Transverse colon (tissue), 4 donors: ENCODE measurements around the gene PARP3. TPM values are rescaled to one million over a fixed set of nuclear protein-coding genes. Genes with fewer than 3 reads are reported as not detected.

Experiments
- DNase-seq: peaks from one replicate; pipeline ENCODE4 v3.0.0-alpha.2; 2019
- H3K27ac ChIP-seq, 4 donors: fragments of 200-600 bp; sonication (generic); 2 replicates each; pipeline ENCODE4 v1.5.1; 2016 to 2018; ENCODE audit warnings: inconsistent platforms in 4 of 4
- H3K27me3 ChIP-seq: fragments of 200-600 bp; sonication (generic); 2 replicates; pipeline ENCODE4 v1.5.1; 2017; ENCODE audit warnings: inconsistent platforms
- H3K36me3 ChIP-seq, 4 donors: fragments of 200-600 bp; sonication (generic); 2 replicates each; pipeline ENCODE4 v1.5.1; 2017 to 2019; ENCODE audit warnings: inconsistent platforms in 4 of 4
- H3K4me1 ChIP-seq, 4 donors: fragments of 200-600 bp; sonication (generic); 2 replicates each; pipeline ENCODE4 v1.5.1; 2017 to 2020; ENCODE audit warnings: inconsistent platforms in 4 of 4
- H3K4me3 ChIP-seq, 4 donors: fragments of 200-600 bp; sonication (generic); 1 replicate in 1 of 4; 2 replicates in 3 of 4; pipeline versions ENCODE4 v1.5.1 to v1.6.1; 2017 to 2019; ENCODE audit warnings: inconsistent platforms in 4 of 4
- H3K9me3 ChIP-seq, 2 donors: fragments of 200-600 bp; sonication (generic); 2 replicates each; pipeline ENCODE4 v1.5.1; 2017 to 2019; ENCODE audit warnings: inconsistent platforms in 2 of 2
- EP300 ChIP-seq: sonication (generic); formaldehyde crosslinking; IDR thresholded peaks from one replicate; pipeline ENCODE4 v1.6.1; 2017; ENCODE audit warnings: antibody characterized with exemption, low read depth
- POLR2A ChIP-seq: fragments of 450-650 bp; IDR thresholded peaks from one replicate; pipeline ENCODE4 v1.6.1; 2016; ENCODE audit warnings: antibody characterized with exemption, mild to moderate bottlenecking, moderate library complexity
- POLR2AphosphoS5 ChIP-seq, 3 donors: sonication (generic); formaldehyde crosslinking; IDR thresholded peaks; one replicate each; pipeline ENCODE4 v1.6.1; 2016; ENCODE audit warnings: antibody characterized with exemption in 3 of 3
- WGBS, 2 donors: methylation state at CpG; one replicate each; pipeline ENCODE4 v1.1.5; 2018; ENCODE audit warnings: low coverage in 1 of 2; 5-methylcytosine and 5-hydroxymethylcytosine counted together
- in situ Hi-C, 4 donors: fragments of 200-750 bp; cut with MboI; loops; one replicate each; pipeline versions ENCODE4 v1.15.0 to v1.15.1; 2017; ENCODE audit warnings: low sequenced_read_pairs in 3 of 4, low pct_ligation_motif_present in 1 of 4, low pct_unique_long_range_greater_than_20kb in 1 of 4
- intact Hi-C: fragments of 100-400 bp; cut with DNase I; formaldehyde crosslinking; loops from one replicate; pipeline ENCODE4 v1.15.1; 2023; ENCODE audit warnings: low total_unique reads
- small RNA-seq, 4 donors: library from RNA; depleted of rRNA; stranded (forward); fragments of <200 nt; gene quantifications; one replicate each; pipeline ENCODE3, GENCODE V24; 2016
- total RNA-seq, 4 donors: library from RNA; depleted of rRNA; stranded (reverse); fragments of >200 nt; gene quantifications; one replicate each; pipeline ENCODE4 v1.1.0, GENCODE V29; 2016
- TF ChIP-seq, protein P1 (sequence below), 5 experiments: fragments of 200-600 bp in 3 of 5; fragments of 450-650 bp in 2 of 5; sonication (generic) in 3 of 5; IDR thresholded peaks; 1 replicate in 2 of 5; 2 replicates in 3 of 5; pipeline ENCODE4 v1.5.1; 2016 to 2017; ENCODE audit warnings: antibody characterized with exemption in 5 of 5, inconsistent platforms in 3 of 5, mild to moderate bottlenecking in 2 of 5, moderate library complexity in 1 of 5

PARP3 gene
- total RNA-seq, 4 donors from 2014 or later, result 18.3 to 64.7 (median 42.1) TPM

DNA sequence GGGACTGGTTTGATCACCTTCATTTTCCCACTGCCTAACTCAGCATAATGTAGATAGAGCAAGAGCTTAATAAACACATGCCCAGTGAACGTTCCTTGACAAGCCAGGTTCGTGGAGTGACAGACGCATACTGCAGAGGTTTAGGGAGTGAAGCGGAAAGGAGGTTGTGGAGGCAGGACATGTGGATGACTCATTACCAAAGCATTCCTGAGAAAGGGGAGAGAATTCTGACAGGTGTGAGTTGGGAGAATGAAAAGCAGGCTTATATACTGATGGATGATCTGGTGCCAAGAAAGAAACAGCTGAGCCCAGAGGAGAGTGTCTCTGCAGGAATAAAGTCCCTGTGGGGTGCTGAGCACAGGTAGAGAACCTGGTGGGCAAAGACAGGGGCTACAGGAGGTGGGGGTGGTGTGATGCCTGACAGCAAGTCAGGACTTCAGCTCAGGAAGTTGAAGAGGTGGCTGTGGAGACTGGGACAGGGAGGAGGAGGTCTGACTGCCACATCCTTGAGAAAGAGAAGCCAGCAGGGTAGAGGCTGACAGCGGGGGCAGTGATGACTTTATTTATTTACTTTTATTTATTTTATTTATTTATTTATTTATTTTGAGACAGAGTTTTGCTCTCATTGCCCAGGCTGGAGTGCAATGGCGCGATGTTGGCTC is 55.9 kb downstream of the PARP3 start:
- Histone ChIP-seq H3K27ac (no peak overlapping the region), H3K36me3 (peaks cover 0 to 18% (median 7%) of the 10 kb centered on the region in 4 donors), H3K4me3 (no peak overlapping the region), H3K4me1 (peaks cover 10 to 29% (median 15%) of the 10 kb centered on the region in 4 donors), H3K27me3 (peaks cover 4% of the 10 kb centered on the region), H3K9me3 (no peaks in the 10 kb centered on the region)
- DNase-seq, result no peak
- in situ Hi-C loops (no loop called here), intact Hi-C loops (no loop called here)
- TF ChIP-seq POLR2A (no peak), EP300 (no peak), POLR2AphosphoS5 (IDR thresholded peaks at IDR 0.05) (no peak)
- TF ChIP-seq, protein P1, sequence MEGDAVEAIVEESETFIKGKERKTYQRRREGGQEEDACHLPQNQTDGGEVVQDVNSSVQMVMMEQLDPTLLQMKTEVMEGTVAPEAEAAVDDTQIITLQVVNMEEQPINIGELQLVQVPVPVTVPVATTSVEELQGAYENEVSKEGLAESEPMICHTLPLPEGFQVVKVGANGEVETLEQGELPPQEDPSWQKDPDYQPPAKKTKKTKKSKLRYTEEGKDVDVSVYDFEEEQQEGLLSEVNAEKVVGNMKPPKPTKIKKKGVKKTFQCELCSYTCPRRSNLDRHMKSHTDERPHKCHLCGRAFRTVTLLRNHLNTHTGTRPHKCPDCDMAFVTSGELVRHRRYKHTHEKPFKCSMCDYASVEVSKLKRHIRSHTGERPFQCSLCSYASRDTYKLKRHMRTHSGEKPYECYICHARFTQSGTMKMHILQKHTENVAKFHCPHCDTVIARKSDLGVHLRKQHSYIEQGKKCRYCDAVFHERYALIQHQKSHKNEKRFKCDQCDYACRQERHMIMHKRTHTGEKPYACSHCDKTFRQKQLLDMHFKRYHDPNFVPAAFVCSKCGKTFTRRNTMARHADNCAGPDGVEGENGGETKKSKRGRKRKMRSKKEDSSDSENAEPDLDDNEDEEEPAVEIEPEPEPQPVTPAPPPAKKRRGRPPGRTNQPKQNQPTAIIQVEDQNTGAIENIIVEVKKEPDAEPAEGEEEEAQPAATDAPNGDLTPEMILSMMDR (IDR thresholded peaks at IDR 0.05), result no peak
- 47 to 100% methylated on average over 2 to 7 of the region's 7 CpGs for WGBS, 2 donors

Small RNA genes within 50 kb of the gene (small RNA-seq; reads per million reads assigned to genes)
- gene AC115284.1, result 0 reads per million in 4 donors

Other genes starting within 250 kb of the PARP3 start
- gene GRM2, start 235.3 kb upstream of the PARP3 start, total RNA-seq, result under 1 TPM in 2 of 4 donors, not detected in 2; 0.16 to 0.27 TPM
- not detected for gene IQCF6, start 163.1 kb upstream of the PARP3 start, total RNA-seq
- gene IQCF2, start 80.7 kb upstream of the PARP3 start, total RNA-seq, result not detected
- not detected for gene IQCF5, start 66.8 kb upstream of the PARP3 start, total RNA-seq
- not detected for gene IQCF1, start 39.0 kb upstream of the PARP3 start, total RNA-seq
- 10 to 100 TPM in 3 of 4 donors, 1 to 10 TPM in 1; 7.1 to 29.5 (median 11.1) TPM for gene RRP9, start 459 bp upstream of the PARP3 start, total RNA-seq
- gene GPR62, start 13.0 kb downstream of the PARP3 start, total RNA-seq, result not detected
- 100 to 1,000 TPM in 1 of 4 donors, 10 to 100 TPM in 3; 22.4 to 382 (median 63.6) TPM for gene PCBP4, start 25.1 kb downstream of the PARP3 start, total RNA-seq
- 100 to 1,000 TPM in 2 of 4 donors, 10 to 100 TPM in 2; 34.4 to 119 (median 99.7) TPM for gene ABHD14B, start 31.7 kb downstream of the PARP3 start, total RNA-seq
- gene ABHD14A, start 32.7 kb downstream of the PARP3 start, total RNA-seq, result 10 to 100 TPM in 2 of 4 donors, 1 to 10 TPM in 2; 2.0 to 11.3 (median 7.7) TPM
- gene ACY1, start 41.2 kb downstream of the PARP3 start, total RNA-seq, result 100 to 1,000 TPM; 165 to 426 (median 250) TPM
- gene RPL29, start 53.5 kb downstream of the PARP3 start, total RNA-seq, result 1,000 to 10,000 TPM in 1 of 4 donors, 100 to 1,000 TPM in 3; 366 to 1,281 (median 746) TPM
- gene DUSP7, start 114.2 kb downstream of the PARP3 start, total RNA-seq, result 1 to 10 TPM; 2.2 to 8.2 (median 6.2) TPM
- gene POC1A, start 212.1 kb downstream of the PARP3 start, total RNA-seq, result 1 to 10 TPM in 2 of 4 donors, under 1 TPM in 1, not detected in 1; 0.80 to 3.1 (median 2.2) TPM